Measurements from ENCODE around the gene TBC1D7.

- no peak for TF ChIP-seq CTCF (IDR thresholded peaks at IDR 0.05)
- no peak for TF ChIP-seq POLR2AphosphoS5 (IDR thresholded peaks at IDR 0.05)
- TF ChIP-seq POLR2A (IDR thresholded peaks at IDR 0.05): no peak
Measured at GRCh38 chr6:13283331-13283730, 45.0 kb downstream of the TBC1D7 start.

All from upper lobe of left lung (tissue), 4 donors.